T-helper 1 cell treated with Interleukin-12 subunit alpha and Interleukin-12 subunit beta and Interleukin-4 antibody, amounts not matched to agents 30 μg/mL and 1 μg/mL, for 36 hours (primary cell): ENCODE measurements around the gene ZNF641.
"Not testable (repeated sequence)": the region's sequence is repeated elsewhere in the genome, so short reads cannot be mapped to it uniquely, and the experiment has no call there.

Source experiments
- H3K27ac Mint-ChIP-seq: one replicate; pipeline ENCODE4 v1.8.0; 2021; ENCODE audit warnings: mild to moderate bottlenecking, mixed read lengths
- H3K27me3 Mint-ChIP-seq: one replicate; pipeline ENCODE4 v1.8.0; 2021; ENCODE audit warnings: low read depth, mixed read lengths
- H3K36me3 Mint-ChIP-seq: one replicate; pipeline ENCODE4 v1.8.0; 2021; ENCODE audit warnings: low read depth, mixed read lengths
- H3K4me1 Mint-ChIP-seq: one replicate; pipeline ENCODE4 v1.8.0; 2021; ENCODE audit warnings: low read depth, mixed read lengths
- H3K4me3 Mint-ChIP-seq: one replicate; pipeline ENCODE4 v1.8.0; 2021; ENCODE audit warnings: mild to moderate bottlenecking, moderate library complexity, mixed read lengths
- H3K9me3 Mint-ChIP-seq: one replicate; pipeline ENCODE4 v1.8.0; 2021; ENCODE audit warnings: mixed read lengths

Gene ZNF641

DNA sequence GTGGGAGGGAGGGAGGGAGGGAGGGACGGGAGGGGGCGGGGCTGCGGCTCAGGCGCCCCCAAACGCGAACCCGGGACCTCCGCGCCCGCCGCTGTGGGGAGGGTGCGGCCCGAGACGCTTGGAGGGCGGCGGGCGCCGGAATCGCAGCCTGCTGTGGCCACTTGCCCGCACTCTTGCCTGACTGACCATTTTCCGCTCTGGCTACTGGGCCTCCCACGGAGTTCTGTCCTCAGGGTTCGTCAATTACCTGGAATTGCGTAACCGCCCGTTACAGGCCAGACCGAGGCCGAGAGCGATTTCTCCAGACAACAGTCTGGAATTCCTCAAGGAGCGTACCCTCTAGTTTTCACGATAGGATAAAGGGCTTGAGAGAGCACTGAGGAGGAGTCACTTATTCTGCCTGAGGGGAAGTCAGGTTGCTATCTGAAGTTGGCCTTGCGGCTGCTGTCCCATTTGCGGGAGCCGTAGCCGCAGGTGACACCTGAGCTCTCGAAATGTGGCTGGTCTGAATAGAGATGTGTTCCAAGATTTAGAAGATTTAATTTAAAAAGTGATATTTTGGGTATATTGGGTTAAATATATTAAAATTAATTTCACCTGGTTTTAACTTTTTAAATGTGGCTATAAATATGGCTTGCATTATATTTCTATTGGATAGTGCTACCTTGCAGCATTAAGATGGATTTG lies 446 bp upstream of the ZNF641 start:
- Mint-ChIP-seq H3K36me3 (peaks cover 24% of the 10 kb centered on the region), H3K27me3 (peaks cover 9% of the 10 kb centered on the region), H3K4me1 (peaks cover 15% of the 10 kb centered on the region), H3K27ac (peak overlapping the region; percentile 69), H3K4me3 (peak overlapping the region; percentile 80), H3K9me3 (no peaks in the 10 kb centered on the region)

GRCh38 chr12:48349471-48349870 lies 1.2 kb downstream of the ZNF641 start:
- peak overlapping the region; percentile 97 for H3K4me3 Mint-ChIP-seq
- H3K4me1 Mint-ChIP-seq, result peaks cover 17% of the 10 kb centered on the region
- H3K9me3 Mint-ChIP-seq, result no peaks in the 10 kb centered on the region
- H3K36me3 Mint-ChIP-seq, result peaks cover 39% of the 10 kb centered on the region
- H3K27me3 Mint-ChIP-seq, result peaks cover 9% of the 10 kb centered on the region
- H3K27ac Mint-ChIP-seq, result no peak overlapping the region

- no peak overlapping the region for H3K4me3 Mint-ChIP-seq
- peaks cover 11% of the 10 kb centered on the region for H3K4me1 Mint-ChIP-seq
- no peak overlapping the region for H3K27ac Mint-ChIP-seq
- no peaks in the 10 kb centered on the region for H3K27me3 Mint-ChIP-seq
- H3K36me3 Mint-ChIP-seq, result peaks cover 62% of the 10 kb centered on the region
- H3K9me3 Mint-ChIP-seq, result no peaks in the 10 kb centered on the region
Measured at GRCh38 chr12:48342980-48343379, 7.7 kb downstream of the ZNF641 start.

- no peak overlapping the region for H3K27ac Mint-ChIP-seq
Measured at GRCh38 chr12:48340943-48341342, 9.8 kb downstream of the ZNF641 start.

DNA sequence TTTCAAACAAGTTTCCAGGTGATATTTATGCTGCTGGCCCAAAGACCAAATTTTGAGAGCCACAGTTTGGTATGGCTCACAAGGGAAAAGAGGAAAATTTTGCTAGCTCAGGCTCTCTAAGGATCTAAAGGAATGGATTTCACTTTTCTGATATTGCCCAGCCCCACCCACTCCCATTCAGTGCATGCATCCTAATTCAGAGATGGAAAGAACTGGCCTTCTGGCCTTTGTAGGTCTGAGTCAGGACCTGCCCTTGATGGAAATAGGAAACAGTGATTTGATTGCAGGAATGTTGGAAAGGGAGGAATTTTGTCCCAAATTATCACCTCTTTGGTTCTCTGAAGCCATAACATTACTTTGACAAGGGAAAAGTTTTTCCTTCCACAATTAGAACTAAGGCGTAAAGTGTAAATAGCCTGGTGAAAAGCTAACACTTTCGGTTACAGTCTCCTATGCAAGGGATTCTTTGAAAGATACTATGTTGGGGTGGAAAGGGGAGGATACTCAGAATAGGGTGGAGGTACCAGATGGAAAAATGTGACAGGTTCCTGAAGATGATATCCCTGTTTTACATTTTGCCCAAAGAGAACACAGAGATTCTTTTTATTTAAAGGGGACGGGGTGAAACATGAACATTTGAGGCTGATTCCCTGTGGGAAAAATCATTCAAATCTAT lies 11.1 kb downstream of the ZNF641 start:
- Mint-ChIP-seq H3K4me1 (peaks cover 9% of the 10 kb centered on the region), H3K9me3 (no peaks in the 10 kb centered on the region), H3K27ac (no peak overlapping the region), H3K4me3 (no peak overlapping the region), H3K27me3 (no peaks in the 10 kb centered on the region), H3K36me3 (peaks cover 39% of the 10 kb centered on the region)

More at GRCh38 chr12:48340943-48341342, 9.8 kb downstream of the ZNF641 start:
- Mint-ChIP-seq H3K9me3 (no peaks in the 10 kb centered on the region), H3K27me3 (no peaks in the 10 kb centered on the region), H3K36me3 (peaks cover 51% of the 10 kb centered on the region), H3K4me3 (no peak overlapping the region), H3K4me1 (peaks cover 11% of the 10 kb centered on the region)

GRCh38 chr12:48336564-48336963 lies 14.2 kb downstream of the ZNF641 start:
- peaks cover 22% of the 10 kb centered on the region for H3K36me3 Mint-ChIP-seq
- H3K9me3 Mint-ChIP-seq, result no peaks in the 10 kb centered on the region
- no peaks in the 10 kb centered on the region for H3K27me3 Mint-ChIP-seq
- no peak overlapping the region for H3K4me3 Mint-ChIP-seq
- H3K27ac Mint-ChIP-seq, result no peak overlapping the region
- peaks cover 3% of the 10 kb centered on the region for H3K4me1 Mint-ChIP-seq

DNA sequence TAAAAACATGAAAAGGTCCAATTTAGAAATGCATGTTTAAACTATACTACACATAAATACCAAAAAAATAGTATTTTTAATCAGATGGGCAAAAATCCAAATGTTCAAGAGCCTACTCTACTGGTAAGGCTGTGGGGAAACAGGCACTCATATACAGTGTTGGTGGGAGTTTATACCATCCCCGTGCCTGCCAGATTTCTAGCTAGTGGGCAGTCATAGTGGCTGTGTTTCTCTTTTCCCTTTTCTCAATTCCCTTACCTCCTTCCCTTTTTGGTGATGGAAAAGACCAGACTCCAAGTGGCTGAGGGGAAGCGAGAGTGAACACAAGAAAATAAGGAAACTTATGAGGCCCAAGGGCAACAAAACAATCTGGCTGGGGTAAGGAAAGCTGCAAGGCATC lies 14.7 kb downstream of the ZNF641 start:
- Mint-ChIP-seq H3K27ac (no peak overlapping the region), H3K9me3 (no peaks in the 10 kb centered on the region)

DNA sequence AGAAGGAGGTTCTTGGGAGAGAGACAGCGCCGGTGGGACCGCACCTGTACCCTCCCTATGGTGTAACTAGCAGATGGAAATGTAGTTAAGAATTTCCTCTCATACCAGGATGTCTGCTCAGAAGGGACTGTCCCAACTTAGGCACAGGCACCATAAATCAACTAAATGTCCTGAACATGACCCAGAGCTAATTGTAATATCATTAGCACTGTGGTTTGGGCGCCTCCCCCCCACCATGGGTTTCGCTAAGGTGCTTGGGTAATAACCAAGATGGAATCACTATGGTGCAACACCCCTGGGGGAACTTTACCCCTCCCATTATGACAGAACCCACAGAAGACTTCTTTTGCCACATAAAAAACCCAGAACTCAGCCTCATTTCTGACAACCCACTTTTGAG lies 15.9 kb downstream of the ZNF641 start:
- H3K27ac Mint-ChIP-seq, result no peak overlapping the region
- no peaks in the 10 kb centered on the region for H3K4me1 Mint-ChIP-seq
- H3K9me3 Mint-ChIP-seq, result no peaks in the 10 kb centered on the region
- no peak overlapping the region for H3K4me3 Mint-ChIP-seq
- no peaks in the 10 kb centered on the region for H3K27me3 Mint-ChIP-seq
- peaks cover 10% of the 10 kb centered on the region for H3K36me3 Mint-ChIP-seq

More for the DNA sequence above, 14.7 kb downstream of the ZNF641 start:
- Mint-ChIP-seq H3K4me3 (no peak overlapping the region), H3K27me3 (no peaks in the 10 kb centered on the region), H3K4me1 (peaks cover 2% of the 10 kb centered on the region), H3K36me3 (peaks cover 20% of the 10 kb centered on the region)

DNA sequence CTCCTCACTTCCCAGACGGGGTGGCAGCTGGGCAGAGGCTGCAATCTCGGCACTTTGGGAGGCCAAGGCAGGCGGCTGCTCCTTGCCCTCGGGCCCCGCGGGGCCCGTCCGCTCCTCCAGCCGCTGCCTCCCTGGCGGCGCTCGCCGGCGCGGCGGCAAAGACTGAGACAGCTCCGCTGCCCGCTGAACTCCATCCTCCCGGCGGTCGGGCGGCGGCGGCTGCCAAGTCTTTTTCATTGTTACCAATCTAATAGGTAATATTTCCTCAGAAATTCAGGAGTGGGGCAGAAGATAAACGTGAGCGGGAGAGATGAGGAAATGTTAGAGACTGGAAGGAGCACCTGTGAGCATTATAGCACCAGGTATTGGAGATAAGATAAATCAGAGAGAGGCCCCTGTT lies 17.0 kb downstream of the ZNF641 start:
- H3K4me1 Mint-ChIP-seq, result not testable (repeated sequence)

GRCh38 chr12:48331399-48331798 lies 19.3 kb downstream of the ZNF641 start:
- H3K36me3 Mint-ChIP-seq, result no peaks in the 10 kb centered on the region
- no peaks in the 10 kb centered on the region for H3K4me1 Mint-ChIP-seq
- no peak overlapping the region for H3K4me3 Mint-ChIP-seq
- no peaks in the 10 kb centered on the region for H3K9me3 Mint-ChIP-seq
- H3K27ac Mint-ChIP-seq, result no peak overlapping the region
- H3K27me3 Mint-ChIP-seq, result peaks cover 3% of the 10 kb centered on the region

More for the DNA sequence above, 17.0 kb downstream of the ZNF641 start:
- H3K27me3 Mint-ChIP-seq, H3K36me3 Mint-ChIP-seq, H3K9me3 Mint-ChIP-seq, H3K27ac Mint-ChIP-seq, H3K4me3 Mint-ChIP-seq: not testable (repeated sequence)

DNA sequence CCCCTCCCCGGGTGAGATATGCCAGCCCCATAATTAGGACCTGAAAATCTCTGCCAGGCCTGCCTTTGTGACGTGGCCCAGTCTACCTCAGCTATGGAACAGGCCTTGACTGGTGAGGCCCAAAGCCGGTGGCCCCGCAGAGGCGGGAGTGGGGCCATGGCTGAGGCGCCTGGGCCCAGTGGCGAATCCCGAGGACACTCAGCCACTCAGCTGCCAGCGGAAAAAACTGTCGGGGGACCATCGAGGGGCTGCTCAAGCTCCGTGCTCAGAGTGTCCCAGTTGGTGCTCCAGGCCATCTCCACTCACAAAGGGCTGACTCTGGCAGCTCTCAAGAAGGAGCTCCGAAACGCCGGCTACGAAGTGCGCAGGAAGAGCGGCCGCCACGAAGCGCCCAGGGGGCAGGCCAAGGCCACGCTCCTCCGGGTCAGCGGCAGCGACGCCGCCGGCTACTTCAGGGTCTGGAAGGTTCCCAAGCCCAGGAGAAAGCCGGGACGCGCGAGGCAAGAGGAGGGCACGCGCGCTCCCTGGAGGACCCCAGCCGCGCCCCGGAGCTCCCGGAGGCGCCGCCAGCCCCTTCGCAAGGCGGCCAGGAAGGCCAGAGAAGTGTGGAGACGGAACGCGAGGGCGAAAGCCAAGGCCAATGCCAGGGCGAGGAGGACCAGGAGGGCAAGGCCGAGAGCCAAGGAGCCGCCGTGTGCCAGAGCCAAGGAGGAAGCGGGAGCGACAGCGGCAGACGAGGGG lies 21.4 kb downstream of the ZNF641 start:
- Mint-ChIP-seq H3K4me3 (no peak overlapping the region), H3K27me3 (peaks cover 8% of the 10 kb centered on the region), H3K27ac (no peak overlapping the region), H3K36me3 (no peaks in the 10 kb centered on the region), H3K4me1 (no peaks in the 10 kb centered on the region), H3K9me3 (no peaks in the 10 kb centered on the region)

- no peaks in the 10 kb centered on the region for H3K36me3 Mint-ChIP-seq
- H3K27ac Mint-ChIP-seq, result no peak overlapping the region
- no peaks in the 10 kb centered on the region for H3K4me1 Mint-ChIP-seq
- peaks cover 19% of the 10 kb centered on the region for H3K9me3 Mint-ChIP-seq
- no peak overlapping the region for H3K4me3 Mint-ChIP-seq
- peaks cover 11% of the 10 kb centered on the region for H3K27me3 Mint-ChIP-seq
Measured at GRCh38 chr12:48316491-48316890, 34.2 kb downstream of the ZNF641 start.

DNA sequence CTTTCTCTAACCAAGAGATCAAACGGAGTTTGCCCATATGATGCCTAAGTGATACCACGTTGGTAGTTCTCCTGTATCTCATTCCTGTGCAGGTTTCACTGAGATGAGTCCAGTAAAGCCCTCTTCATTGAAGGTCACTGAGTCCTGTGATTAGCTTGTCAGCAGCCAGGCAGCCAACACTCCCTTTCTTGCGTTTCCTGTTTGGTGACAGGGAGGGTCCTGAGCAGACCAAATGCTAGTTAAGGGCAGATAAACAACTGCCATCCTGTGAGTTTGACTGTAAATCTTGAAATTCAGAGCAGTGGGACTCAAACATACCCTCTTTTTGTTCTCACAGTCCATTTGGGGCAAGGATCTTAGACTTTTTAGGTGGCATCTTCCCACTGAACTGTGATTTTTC lies 39.4 kb downstream of the ZNF641 start:
- Mint-ChIP-seq H3K4me3 (no peak overlapping the region), H3K36me3 (no peaks in the 10 kb centered on the region), H3K9me3 (peaks cover 8% of the 10 kb centered on the region), H3K27me3 (peaks cover 11% of the 10 kb centered on the region), H3K4me1 (no peaks in the 10 kb centered on the region), H3K27ac (no peak overlapping the region)

DNA sequence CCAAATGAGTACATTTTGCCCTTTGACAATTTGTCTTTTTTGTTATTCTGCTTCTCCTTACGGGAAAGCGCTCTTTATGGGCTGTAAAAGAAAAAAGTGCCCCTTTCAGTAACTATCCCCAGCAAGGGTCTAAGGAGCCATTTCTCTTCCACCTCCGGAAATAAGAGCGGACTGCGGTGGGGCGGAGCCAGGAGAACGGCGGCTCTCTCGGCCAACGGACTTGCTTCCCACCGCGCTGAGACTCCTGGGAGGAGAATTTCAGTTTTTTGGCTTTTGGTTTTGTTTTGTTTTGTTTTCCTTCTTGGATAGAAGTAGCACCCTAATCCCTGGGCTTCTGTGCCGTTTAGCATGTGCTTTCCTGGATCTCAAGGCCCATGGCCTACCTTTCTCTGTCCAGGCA lies 43.5 kb downstream of the ZNF641 start:
- no peaks in the 10 kb centered on the region for H3K36me3 Mint-ChIP-seq
- H3K9me3 Mint-ChIP-seq, result no peaks in the 10 kb centered on the region
- peaks cover 7% of the 10 kb centered on the region for H3K27me3 Mint-ChIP-seq
- no peak overlapping the region for H3K27ac Mint-ChIP-seq
- H3K4me1 Mint-ChIP-seq, result no peaks in the 10 kb centered on the region
- H3K4me3 Mint-ChIP-seq, result no peak overlapping the region

DNA sequence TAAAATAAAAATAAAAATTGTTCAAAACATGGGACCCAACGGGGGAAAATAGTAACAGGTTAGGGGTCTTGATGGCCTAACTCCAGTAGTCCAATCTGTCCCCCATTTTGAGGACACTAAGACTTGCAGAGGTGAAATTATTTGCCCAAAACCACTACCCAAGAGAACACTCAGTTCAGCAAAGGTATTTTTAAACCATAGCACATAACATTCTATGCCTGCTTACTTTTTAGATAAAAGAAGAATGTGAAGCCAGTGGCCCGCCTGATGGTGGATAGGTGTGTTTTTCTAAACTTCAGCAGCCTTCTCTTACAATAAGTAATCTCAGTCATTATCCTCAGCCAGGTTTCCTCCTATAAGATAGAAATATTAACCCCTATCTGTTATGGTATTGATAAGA lies 45.5 kb downstream of the ZNF641 start:
- no peaks in the 10 kb centered on the region for H3K4me1 Mint-ChIP-seq
- no peaks in the 10 kb centered on the region for H3K27me3 Mint-ChIP-seq
- no peaks in the 10 kb centered on the region for H3K9me3 Mint-ChIP-seq
- H3K27ac Mint-ChIP-seq, result no peak overlapping the region
- H3K36me3 Mint-ChIP-seq, result no peaks in the 10 kb centered on the region
- no peak overlapping the region for H3K4me3 Mint-ChIP-seq
